ENCODE results near the gene IL18BP.

Gene IL18BP

GRCh38 chr11:71998649-71999310 is at the start of gene IL18BP:
IL18BP (plus strand) TSS chr11:71998909; CDS start chr11:71999985, 1,076 bp downstream.
- peak; percentile 88 for DNase-seq

- DNase-seq = no peak
Measured at GRCh38 chr11:71949034-71949433, 49.7 kb upstream of the IL18BP start.

GRCh38 chr11:71951741-71952310 is 46.9 kb upstream of the IL18BP start:
- DNase-seq = no peak

GRCh38 chr11:71955898-71956456 is 42.7 kb upstream of the IL18BP start:
- no peak for DNase-seq

- DNase-seq = peak; percentile 70
Measured at GRCh38 chr11:71962428-71963038, 36.2 kb upstream of the IL18BP start.

DNA sequence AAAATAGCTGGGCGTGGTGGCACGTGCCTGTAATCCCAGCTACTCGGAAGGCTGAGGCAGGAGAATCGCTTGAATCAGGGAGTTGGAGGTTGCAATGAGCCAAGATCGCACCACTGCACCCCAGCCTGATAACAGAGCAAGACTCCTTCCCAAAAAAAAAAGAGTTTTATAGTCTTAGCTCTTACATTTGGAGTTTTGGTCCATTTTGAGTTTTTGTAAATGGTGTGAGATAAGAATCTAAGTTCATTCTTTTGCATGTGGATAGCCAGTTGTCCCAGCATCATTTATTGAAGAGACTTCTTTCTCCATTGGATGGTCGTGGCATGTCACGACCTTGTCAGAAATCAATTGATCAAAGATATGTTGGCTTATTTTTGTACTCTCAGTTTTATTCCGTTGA is 35.2 kb upstream of the IL18BP start:
- DNase-seq = no peak

- DNase-seq = no peak
Measured at GRCh38 chr11:71964641-71965040, 34.1 kb upstream of the IL18BP start.

GRCh38 chr11:71971680-71972079 is 27.0 kb upstream of the IL18BP start:
- no peak for DNase-seq

DNA sequence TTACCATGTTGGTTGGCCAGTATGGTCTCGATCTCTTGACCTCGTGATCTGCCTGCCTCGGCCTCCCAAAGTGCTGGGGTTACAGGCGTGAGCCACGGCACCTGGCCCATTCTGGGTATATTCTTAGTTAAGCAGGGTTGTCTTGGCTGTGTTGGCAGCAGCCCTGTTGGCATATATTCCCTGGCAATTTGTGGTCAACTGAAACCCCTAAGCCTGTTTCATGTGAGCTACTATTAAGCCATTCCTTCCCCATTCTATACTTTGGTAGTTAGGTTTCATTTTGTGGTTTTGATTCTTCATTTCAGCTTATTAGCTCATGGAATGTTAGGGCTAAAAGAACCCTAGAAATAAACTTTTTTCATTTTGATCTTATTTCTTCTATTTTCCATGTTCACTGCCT is 22.2 kb upstream of the IL18BP start:
- no peak for DNase-seq

DNA sequence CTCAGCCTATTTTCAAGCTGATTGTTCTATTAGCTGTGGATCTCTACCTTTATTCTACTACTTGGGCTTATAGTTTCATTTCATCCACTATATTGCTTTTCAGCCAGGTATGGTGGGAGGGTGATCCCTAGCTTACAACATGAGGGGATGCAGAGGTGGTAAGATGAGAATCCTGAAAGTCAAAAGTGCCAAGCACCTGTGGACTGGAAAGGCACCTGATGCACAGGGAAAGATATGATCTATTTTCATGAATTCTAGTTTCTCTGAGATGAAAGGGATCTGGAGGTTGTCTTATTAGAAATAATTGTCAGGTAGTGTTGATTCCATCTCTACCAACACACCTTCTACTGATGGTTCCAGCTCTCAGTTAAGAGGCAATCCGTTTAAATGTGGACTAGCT is 21.6 kb upstream of the IL18BP start:
- DNase-seq = no peak

DNA sequence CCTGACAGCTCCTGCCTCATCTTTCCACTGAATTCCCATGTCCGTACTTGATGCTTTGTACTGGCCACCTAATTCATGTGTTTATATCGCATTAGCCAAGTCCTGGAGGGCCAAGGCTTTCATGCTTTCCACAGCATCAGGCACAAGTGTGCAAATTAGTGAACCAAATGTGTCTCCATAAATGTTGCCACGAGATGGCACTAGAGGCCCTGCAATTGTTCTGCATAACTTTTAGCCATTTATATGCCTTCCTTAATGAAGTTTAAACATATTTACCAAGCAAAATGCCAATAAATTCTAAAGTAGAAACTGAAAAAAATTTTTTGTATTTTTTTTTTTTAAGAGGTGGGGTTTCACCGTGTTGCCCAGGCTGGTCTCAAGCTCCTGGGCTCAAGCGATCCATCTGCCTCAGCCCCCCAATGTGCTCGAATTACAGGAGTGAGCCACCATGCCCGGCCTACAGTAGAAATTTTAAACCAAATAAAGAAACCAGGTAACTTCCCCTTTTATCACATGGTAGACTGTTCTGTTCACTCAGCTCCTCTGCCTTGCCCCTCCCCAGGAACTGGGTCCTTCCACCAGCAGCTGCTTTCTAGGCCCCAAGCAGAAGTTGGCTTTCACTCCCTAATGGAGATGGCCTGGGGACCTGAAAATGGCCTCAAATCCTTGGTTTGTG is 20.8 kb upstream of the IL18BP start:
- DNase-seq = peak; percentile 80

DNA sequence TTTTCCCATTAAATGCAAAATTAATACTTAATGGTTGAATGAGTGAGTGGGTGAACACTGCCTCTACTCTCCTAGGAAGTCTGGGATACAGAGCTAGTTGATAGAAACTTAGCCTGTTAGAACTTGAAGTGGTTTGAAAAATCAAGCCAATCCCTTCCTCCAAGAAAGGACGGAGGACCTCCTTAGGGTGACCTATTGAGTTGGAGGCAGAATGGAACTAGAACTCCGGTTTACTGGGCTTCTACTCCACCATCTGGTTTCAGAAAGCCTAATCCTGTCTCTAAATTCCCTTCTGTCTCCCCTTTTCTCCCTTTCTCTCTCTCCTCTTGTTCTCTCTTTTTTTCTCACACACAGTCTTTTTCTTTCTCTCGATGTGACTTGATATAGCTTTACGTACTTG is 19.6 kb upstream of the IL18BP start:
- no peak for DNase-seq

DNA sequence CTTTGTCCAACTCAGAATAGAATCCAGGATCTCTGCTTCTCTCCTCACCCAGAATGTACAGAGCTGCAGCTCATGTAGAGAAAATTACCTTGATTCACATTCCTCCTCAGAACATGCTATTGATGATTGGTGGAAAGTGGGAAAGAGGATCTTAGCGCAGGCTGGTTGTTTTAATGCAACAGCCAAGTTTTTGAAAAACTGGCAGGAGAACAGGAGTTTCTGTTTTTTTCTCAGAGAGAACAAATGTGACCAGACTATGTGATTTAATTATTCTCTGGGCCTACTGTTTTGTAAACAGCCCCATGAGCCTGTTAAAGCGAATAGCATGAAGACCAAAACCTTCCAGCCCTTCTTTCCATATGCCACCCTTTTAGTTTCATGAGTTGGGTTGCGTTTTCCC is 19.1 kb upstream of the IL18BP start:
- DNase-seq = no peak

DNA sequence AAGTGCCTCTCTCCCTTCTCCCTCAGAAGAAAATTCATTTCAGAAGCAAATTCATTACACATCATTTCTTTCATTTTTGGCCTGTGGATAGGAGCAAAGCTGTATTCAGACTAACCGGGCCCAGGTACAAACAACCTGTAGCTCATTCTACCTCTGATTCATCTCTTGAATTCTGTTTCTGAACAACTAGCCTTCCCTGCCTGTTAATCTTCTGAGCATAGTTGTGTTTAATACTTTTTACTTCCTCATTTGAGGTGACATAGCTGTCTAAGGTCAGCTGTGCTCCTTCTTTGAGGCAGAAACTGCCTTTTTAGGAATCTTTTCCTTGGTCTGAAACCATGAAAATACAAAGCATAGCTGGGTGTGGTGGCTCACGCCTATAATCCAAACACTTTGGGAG is 12.6 kb upstream of the IL18BP start:
- DNase-seq = peak; percentile 38

- DNase-seq = no peak
Measured at GRCh38 chr11:71987521-71987920, 11.2 kb upstream of the IL18BP start.

DNA sequence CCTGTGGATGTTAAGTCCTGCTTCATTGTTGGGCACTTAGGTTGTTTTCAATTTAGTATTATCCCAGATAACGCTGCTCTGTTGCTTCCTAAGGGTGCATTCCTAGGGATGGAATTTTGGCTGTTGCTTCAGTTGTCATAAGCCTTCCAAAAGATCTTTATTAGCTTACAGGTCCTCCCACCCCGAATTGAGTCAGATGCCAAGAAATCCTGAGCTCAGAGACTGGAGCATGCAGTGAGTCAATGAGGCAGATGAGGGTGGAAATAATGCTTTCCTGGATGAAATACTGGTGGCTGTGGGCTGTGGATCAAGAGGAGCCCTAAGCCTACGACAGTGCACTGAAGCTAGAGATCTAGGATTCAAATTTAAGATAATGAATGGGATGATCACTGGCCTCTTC is 10.7 kb upstream of the IL18BP start:
- no peak for DNase-seq

- DNase-seq = no peak
Measured at GRCh38 chr11:71990701-71991100, 8.0 kb upstream of the IL18BP start.

DNA sequence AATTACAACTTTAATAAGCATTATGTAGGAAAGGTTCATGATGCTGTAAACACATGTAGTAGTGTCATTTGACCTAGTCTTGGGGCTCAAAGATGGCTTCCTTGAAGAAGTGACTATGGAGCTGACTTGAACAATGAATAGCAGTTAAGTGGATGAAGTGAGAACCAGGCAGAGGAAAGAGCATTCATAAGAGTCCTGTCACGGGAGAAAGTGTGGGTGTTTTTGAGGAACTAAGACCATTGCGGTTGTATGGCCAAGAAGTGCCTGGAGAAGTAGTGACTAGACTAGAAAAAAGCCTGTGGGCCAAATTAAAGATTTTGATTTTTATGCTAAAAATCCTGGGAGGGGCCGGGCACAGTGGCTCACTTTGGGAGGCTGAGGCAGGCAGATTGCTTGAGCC is 7.2 kb upstream of the IL18BP start:
- peak; percentile 94 for DNase-seq

DNA sequence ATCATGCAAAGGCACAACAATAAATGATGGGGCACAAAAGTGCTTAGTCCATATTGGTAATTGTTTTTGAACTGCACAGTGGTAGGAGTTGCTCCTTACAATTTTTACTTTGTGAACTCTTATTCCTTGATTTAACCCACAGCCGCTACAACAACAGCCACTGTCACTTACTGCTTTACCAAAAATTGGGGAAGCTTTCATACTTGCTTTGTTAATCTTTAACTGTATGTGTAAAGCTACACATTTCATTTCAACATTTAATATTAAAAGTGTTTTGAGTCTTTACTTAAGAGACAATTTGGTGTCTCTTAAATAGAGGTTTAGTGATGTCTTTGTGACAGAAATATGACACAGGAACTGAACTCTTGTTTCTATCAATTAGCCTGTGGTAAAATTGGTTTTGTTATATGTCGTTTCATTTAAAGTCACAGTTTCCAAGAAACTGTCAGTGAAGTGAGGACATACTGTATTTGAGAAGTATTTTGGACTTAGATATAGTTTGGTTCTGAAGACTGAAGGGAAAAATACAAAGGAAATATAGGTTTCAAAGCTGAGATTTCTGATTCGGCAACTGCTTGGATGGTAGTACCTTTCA is 6.5 kb upstream of the IL18BP start:
- DNase-seq = no peak

GRCh38 chr11:71994786-71995185 is 3.9 kb upstream of the IL18BP start:
- no peak for DNase-seq

DNA sequence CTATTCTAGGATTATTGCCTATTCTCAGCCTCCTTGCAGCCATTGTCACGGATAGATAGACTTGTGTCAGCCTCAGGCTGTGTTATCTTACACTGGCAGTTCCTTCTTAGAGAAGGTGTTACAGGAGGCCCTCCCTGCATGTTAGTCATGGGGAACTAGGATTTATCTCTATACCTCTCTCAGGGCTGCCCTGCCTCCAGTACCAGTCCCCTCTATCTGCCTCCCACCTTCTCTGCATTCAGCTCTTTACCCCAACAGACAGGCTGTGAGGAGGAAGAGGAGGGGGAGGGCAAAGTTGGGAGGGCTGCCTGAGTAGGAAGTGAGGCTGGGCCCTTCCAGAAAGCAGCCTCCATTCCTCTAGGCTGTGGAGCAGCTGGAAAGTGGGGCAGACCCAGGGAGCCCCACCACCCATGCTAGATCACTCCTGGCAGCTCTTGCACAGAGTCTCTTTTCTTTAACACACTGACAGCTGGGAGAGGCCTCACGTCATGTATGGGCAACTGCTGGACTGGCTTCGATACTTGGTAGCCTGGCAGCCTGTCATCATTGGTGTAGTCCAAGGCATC is 2.9 kb upstream of the IL18BP start:
- no peak for DNase-seq

DNA sequence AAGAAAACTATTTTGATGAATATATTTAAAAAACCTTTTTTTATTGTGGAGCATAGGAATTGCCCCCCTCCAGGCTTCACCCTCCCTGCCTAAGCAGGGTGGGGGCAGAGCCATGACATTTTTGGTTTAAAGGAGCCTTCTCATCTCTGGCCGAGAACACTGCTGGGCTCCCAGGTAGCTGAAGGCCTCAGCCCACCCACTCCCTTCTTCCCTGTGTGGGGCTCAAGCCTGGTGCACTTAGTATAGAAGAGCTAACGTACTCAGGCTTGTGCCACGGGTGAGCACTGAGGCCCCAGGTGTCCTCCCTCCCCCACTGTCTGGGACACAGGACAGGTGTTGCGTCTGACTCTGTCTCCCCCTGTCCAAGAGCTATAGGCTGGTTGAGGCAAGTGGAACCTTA is 2.2 kb upstream of the IL18BP start:
- no peak for DNase-seq

DNA sequence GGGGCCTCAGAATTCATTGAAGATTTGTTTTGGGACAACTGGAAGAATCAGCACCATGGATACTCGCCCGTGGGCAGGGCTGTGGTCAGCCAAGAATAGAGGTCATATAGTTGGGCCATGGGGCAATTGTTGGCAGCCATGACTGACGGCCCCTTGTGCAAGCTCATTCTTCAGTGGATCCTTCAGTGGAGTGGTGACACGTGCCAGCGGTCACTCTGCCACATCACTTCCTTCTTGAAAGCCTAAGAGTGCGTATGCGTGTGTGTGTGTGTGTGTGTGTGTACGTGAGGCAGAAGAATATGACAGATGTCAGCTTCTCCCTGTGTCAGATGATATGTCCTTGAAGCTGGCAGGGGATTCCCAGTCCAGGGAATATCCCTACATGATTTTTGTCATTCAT is 1.8 kb upstream of the IL18BP start:
- DNase-seq = peak; percentile 96
